C4-2B (cell line): ENCODE data around the gene HBS1L.

Experiments used
- H3K27ac ChIP-seq: fragments of 450-650 bp; 2 replicates; pipeline ENCODE4 v1.5.1; 2017
- ZFX ChIP-seq: fragments of 450-650 bp; IDR thresholded peaks from 2 replicates; pipeline ENCODE4 v1.6.1; 2017
- TF ChIP-seq, protein P1 (sequence below): fragments of 450-650 bp; conservative IDR thresholded peaks from 2 replicates; pipeline ENCODE4 v1.5.1; 2017; ENCODE audit warnings: mild to moderate bottlenecking

The HBS1L gene

DNA sequence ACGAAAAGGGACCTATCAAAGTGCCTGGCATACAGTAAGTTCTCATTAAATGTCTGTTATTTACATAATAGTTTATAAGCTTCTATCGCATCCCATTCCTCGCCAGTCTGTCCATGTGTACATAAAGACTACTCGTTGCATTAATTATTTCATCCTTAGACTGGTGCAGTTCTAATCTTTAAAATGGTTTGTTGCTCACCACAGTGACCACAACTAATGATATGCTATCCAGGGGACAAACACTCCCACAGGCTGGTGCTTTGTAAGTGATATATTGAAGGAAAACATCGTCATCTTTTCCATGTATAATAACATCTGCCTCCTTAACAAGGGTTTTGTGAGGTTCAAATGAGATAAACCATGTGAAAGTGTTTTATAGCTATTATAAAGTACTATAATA is 39.0 kb upstream of the HBS1L start:
- H3K27ac ChIP-seq, result no peak overlapping the region
- TF ChIP-seq, protein P1, sequence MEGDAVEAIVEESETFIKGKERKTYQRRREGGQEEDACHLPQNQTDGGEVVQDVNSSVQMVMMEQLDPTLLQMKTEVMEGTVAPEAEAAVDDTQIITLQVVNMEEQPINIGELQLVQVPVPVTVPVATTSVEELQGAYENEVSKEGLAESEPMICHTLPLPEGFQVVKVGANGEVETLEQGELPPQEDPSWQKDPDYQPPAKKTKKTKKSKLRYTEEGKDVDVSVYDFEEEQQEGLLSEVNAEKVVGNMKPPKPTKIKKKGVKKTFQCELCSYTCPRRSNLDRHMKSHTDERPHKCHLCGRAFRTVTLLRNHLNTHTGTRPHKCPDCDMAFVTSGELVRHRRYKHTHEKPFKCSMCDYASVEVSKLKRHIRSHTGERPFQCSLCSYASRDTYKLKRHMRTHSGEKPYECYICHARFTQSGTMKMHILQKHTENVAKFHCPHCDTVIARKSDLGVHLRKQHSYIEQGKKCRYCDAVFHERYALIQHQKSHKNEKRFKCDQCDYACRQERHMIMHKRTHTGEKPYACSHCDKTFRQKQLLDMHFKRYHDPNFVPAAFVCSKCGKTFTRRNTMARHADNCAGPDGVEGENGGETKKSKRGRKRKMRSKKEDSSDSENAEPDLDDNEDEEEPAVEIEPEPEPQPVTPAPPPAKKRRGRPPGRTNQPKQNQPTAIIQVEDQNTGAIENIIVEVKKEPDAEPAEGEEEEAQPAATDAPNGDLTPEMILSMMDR, result no peak
- TF ChIP-seq ZFX, result no peak

DNA sequence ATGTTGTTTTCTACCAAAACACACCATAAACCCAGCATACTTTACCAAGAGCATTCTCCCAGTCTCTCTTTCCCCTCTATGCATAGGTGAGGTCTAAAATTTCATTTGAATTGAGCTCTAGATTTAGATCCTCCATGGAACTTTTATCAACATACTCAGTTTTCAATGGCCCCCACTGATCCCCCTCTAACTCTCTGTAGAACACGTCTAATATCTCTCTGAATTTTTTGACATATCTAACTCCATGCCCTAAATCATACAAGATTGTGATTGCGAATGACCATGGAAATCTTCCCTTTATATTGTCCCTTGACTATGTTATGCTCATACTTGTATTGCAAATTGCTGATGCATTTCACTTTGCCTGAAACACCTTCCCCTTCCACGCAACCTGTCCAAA is 38.1 kb upstream of the HBS1L start:
- no peak overlapping the region for H3K27ac ChIP-seq
- no peak for TF ChIP-seq ZFX
- TF ChIP-seq, protein P1, result no peak

DNA sequence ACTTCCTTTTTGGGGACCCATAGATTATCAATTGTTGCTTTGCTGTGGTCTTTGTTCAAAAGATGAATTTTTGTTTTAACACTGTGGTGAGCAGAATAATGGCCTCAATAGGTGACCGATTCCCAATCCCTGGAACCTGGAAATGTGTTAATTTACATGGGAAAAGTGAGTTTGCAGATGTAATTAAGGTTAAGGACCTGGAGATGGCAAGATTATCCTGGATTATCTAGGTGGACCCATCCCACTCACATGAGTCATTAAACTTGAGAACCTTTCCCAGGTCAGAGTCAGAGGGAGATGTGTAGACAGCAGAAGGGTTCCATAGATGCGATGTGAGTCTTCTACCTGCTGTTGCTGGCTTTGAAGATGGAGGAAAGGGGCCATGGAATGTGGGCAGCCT is 36.2 kb upstream of the HBS1L start:
- TF ChIP-seq ZFX, result no peak
- TF ChIP-seq, protein P1, result no peak
- no peak overlapping the region for H3K27ac ChIP-seq

GRCh38 chr6:135089901-135090300 is 35.3 kb upstream of the HBS1L start:
- TF ChIP-seq ZFX, result no peak
- TF ChIP-seq, protein P1, result no peak
- H3K27ac ChIP-seq, result no peak overlapping the region

- H3K27ac ChIP-seq, result no peak overlapping the region
- TF ChIP-seq ZFX, result no peak
- TF ChIP-seq, protein P1, result peak; percentile 72
Measured at GRCh38 chr6:135088818-135089809, 34.5 kb upstream of the HBS1L start.

GRCh38 chr6:135088281-135088680 is 33.7 kb upstream of the HBS1L start:
- TF ChIP-seq ZFX, result no peak
- TF ChIP-seq, protein P1, result no peak
- no peak overlapping the region for H3K27ac ChIP-seq

DNA sequence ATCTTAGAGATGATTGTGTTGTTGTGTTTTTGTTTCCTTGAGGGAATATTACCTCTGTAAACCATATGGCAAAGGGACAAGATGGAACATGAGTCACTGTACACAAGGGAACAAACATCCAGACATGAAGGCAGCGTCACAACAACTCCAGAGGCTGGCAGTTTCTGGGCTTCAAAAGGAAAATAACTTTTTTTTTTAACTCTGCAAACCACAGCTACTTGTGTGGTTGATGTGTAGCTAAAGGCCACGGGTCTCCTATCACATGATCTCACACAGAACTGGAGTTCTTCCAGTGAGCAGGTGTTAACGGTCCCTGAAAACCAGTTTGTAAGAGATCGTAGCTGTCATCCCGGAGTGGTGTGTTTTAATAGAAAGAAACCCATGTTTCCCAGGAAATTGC is 33.2 kb upstream of the HBS1L start:
- TF ChIP-seq ZFX, result no peak
- TF ChIP-seq, protein P1, result no peak
- H3K27ac ChIP-seq, result no peak overlapping the region
